GM19035 (cell line): ENCODE measurements around the gene OR4D10.
"Not testable (repeated sequence)": the region's sequence is repeated elsewhere in the genome, so short reads cannot be mapped to it uniquely, and the experiment has no call there.

Experiments
- ATAC-seq: cut with Tn5 transposase; IDR thresholded peaks from one replicate; pipeline ENCODE4 v1.9.1; 2021; ENCODE audit not compliant: unreplicated experiment

OR4D10 gene

DNA sequence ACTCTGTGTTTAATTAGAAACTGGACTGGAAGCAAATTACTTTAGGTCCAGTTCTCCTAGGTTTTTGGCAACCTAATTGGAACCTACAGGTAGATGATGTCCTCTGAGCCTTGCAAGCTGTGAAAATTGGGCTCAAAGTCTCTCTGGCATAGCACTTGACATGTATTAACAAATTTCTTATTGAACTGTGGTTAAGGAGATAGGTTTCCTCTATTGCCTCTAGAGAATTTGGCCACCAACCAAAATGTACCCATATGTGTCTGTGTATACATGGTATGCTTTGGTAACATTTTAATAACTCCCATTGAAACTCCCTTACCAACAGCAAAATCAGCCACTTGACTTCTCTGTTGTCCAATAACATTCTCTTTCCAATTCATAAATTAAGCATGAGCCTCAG, at the start of gene OR4D10:
TSS of gene OR4D10 (plus strand) at position 301 of the 400 bp plus-strand sequence. CDS start 4,115 bp downstream, outside the sequence.
- no peak for ATAC-seq

DNA sequence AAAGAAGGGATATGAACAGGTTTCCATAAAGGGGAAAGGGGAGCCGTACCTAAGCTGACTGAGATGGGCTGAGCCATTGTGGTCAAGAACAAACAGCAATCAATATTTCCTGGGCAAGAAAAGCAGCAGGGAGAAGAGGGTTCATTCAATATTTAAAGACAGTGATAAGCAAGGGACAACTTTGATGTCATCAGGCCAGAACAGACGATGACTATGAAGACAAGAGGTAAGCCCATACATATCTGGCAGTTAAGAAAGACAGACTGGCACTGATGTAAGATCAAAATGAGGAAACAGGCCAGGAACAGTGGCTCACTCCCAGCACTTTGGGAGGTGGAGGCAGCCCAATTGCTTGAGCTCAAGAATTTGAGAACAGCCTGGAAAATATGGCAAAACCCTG, 49.3 kb upstream of the OR4D10 start:
- no peak for ATAC-seq

DNA sequence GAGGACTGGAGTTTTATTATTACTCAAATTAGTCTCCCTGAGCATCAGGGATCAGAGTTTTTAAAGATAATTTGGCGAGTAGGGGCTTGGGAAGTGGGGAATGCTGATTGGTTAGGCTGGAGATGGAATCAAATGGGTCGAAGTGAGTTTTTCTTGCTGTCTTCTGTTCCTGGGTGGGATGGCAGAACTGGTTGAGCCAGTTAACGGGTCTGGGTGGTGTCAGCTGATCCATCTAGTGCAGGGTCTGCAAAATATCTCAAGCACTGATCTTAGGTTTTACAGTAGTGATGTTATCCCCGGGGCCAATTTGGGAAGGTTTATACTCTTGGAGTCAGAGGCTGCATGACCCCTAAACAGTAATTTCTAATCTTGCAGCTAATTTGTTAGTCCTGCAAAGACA, 48.0 kb upstream of the OR4D10 start:
- no peak for ATAC-seq

DNA sequence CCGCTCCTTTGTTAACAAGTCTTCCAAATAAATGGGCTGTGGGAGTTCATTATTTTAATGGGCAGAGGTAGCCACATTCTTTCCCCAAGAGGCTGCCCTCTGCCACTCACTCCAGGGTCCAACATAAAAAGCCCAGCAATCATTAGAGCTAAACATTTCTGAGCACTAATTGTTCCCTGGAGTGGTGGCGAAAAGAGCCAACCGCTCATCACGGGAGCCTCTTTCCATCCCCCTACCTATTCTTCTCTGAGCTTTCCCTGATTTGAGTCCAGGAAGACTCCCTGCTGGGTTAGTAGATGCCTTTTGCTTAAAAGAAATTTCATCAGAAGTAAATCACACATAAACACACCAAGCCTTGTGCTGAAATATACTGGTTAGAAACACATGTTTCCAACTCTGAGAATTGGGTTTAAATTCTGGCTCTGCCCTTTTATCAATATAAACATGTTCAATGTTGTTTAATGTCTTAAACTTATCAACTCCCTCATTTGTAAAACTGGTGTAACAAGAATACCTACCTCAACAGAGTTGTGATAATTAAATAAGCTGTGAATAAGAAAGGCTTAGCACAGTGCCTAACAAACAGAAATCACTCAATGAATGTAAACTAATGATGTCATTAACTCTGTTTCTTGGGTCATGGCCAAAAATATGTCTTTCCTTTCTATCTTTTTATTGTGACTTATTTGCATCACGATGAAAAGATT, 46.6 kb upstream of the OR4D10 start, which contains the start of gene OR5A2:
TSS of gene OR5A2 (minus strand) at position 53 of the 707 bp plus-strand sequence. CDS start 3,460 bp downstream, outside the sequence.
- ATAC-seq: no peak

DNA sequence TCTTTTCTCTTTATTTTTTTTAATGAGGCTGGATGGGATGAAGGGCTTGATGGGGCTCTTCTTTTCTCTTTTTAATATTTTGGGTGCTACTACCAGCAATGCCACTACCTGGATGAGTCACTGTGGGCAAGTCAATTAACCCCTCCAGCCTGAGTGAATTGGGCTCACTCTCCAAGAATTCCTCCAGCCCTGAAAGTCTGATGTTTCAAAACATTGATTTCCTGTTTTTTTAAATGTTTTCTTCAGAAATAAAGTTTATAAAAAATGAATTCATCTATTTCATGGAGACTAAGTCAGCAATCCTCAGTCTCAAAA, 46.1 kb upstream of the OR4D10 start:
- no peak for ATAC-seq

DNA sequence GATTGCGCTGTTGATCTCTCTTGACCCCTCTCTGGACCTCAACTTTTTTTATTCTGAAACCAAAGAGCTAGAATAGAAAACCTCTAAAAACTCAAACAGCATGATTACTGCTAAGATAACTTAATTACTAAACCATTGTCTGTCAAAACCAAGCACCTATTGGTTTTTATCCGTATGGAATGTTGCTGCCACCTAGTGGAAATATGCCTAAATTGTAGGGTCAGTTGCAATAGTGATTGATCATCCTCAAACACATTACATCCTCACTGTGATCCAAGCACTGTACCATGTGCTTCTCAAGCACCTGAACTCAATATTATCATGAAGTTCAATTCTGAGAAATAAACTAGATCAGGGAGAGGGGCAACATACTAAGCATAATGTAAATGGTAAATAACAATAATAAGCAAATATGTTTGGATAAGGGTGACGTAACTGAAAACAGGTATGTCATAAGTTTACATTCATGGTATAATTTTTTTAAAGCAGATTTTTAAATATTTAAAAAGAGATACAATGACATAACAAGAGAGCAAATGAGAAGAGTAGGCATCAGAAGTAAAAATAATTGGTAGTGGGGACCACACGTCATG, 43.1 kb upstream of the OR4D10 start:
- peak; percentile 83 for ATAC-seq

DNA sequence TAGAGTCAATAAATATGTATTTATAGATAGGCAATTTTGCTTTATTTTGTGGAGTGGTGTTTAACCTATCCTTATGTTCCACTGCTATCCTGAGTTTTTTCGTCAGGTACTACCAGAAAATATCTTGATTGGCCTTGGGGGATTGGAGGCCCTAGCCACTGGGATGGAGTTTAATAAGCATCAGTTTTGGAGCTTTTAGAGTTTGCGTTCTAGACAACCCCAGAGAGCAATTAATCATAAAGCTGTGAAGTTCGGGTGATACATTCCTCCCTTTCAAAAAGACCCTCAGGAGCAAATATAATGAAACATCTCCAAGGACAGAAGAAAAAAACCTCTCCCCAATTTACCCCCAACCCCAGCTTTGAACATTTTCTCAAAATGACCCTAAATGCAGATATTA, 36.9 kb upstream of the OR4D10 start, which contains the start of gene OR5A1:
TSS of gene OR5A1 (plus strand) at position 301 of the 400 bp plus-strand sequence. CDS start 6,700 bp downstream, outside the sequence.
- no peak for ATAC-seq

DNA sequence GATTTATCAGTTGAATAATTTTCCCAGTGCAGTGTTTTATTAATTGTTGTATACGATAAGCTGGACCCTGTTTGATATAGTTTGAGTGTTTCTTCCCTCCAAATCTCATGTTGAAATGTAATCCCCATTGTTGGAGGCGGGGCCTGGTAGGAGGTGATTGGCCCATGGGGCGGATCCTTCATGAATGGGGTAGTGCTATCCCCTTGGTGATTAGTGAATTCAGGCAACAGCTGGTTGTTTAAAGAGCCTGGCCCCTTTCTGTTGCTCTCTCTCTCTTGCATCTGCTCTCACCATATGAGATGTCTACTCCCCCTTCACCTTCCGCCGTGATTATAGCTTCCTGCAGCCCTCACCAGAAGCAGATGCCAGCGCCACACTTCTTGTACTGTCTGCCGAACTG, 35.3 kb upstream of the OR4D10 start:
- ATAC-seq: no peak

DNA sequence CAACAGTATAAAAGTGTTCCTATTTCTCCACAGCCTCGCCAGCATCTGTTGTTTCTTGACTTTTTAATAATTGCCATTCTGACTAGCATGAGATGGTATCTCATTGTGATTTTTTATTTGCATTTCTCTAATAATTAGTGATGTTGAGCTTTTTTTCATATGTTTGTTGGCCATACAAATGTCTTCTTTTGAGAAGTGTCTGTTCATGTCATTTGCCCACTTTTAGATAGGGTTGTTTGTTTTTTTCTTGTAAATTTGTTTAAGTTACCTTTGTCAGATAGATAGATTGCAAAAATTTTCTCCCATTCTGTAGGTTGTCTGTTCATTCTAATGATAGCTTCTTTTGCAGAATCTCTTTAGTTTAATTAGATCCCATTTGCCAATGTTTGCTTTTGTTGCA, 27.5 kb upstream of the OR4D10 start:
- not testable (repeated sequence) for ATAC-seq

DNA sequence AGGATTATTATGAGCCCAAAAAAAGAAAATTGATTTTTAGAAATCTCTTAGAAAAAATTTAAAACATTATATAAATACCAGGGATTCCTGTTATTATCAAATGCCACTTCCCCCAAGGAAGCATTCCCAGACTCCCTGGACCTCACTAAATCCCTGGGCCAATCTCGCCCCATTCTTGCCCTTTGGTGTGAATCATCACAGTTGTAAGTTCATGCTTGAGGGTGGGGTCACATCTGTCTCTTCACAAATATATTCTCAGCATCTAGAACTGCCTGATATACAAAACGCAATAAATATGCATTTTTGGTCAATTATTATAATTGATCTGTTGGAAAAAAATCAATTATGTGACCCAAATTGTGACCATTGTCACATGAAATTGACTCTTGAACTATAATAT, 24.6 kb upstream of the OR4D10 start:
- ATAC-seq: no peak

DNA sequence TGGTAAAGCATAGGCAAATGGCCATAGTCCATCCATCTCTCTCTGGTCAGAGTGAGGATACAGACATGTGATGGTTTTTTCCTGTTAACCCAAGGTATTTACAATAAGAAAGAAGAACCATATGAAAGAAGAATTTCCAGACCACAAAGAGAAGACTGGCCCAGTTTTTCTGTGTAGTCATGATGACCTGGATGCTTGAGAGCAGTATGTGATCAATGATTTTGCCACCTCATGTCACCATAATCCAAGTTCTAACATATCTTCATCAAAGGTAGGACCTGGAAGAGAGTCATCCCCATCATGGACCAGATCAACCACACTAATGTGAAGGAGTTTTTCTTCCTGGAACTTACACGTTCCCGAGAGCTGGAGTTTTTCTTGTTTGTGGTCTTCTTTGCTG, 16.5 kb upstream of the OR4D10 start, which contains the start of gene OR4D6:
TSS of gene OR4D6 (plus strand) at position 301 of the 400 bp plus-strand sequence. CDS start at position 301, 0 bp downstream.
- no peak for ATAC-seq

DNA sequence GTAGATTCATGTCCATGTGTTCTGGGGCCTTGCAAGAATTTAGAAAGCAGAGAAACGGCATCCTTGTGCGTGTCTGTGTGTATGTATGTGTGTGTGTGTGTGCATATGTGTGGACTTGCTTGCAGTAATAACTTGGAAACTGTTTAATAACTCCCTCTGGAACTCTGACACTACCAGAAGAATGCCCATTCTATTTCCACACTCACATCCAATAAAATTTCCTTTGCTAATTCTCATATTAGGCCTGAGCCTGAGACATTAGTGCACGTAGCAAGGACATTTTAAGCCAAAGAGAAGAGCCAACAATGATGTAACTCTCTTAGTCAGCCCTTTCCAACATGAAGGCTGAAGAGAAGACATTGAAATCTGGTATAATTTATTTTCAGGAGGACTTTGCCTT, 13.2 kb upstream of the OR4D10 start:
- no peak for ATAC-seq

DNA sequence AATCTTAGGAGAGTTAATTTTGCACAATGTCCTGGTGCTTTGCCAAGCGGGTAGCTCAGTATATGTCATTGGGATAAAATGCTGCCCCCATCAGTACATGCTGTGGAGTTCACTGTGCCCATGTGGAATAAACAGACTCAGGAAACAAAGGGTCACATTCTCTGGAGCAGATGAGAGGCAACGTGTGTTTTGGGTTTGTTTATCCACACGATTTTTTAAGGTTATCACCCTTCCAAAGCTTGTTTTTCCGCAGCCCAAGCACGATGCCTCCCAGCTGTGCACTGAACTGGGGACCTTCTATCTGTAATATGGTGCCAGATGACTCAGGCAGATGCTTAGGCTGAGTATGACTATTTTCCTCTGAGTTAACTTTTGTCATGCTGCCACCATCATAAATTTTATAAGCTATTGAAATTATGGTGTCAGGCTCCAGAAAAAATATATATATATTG, 9.9 kb upstream of the OR4D10 start:
- ATAC-seq: no peak

DNA sequence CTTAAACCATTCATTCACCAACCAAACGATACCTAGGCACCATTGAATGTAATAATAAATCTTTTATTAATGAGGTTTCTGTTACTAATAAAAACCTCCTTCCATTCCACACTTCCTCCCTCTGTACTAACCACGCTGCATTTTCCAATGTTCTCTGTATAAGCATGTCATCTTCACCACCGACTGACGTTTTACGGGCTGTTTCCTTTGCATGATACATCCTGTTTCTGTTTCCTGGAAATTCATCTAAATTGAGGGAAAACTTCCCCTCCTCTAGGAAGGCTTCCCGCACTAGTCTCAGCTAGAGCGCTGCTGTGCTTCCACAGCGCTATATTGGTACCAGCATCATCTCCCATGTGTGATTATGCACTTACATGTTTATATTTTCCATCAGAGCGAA, 2.1 kb downstream of the OR4D10 start:
- no peak for ATAC-seq

DNA sequence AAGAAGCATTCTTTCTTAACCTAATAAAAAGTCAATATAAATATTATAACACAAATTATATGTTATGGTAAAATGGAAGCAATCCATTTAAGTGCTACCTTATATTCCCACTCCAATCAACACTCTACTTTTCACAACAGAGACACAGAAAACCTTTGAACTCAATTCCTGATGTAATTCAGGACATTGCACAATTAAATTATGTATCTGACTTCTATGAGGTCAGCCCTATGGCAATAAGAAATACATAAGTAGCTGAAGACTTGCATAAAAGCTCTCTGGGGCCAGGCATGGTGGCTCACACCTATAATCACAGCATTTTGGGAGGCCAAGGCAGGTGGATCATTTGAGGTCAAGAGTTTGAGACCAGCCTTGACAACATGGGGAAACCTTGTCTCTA, 6.8 kb downstream of the OR4D10 start:
- no peak for ATAC-seq

DNA sequence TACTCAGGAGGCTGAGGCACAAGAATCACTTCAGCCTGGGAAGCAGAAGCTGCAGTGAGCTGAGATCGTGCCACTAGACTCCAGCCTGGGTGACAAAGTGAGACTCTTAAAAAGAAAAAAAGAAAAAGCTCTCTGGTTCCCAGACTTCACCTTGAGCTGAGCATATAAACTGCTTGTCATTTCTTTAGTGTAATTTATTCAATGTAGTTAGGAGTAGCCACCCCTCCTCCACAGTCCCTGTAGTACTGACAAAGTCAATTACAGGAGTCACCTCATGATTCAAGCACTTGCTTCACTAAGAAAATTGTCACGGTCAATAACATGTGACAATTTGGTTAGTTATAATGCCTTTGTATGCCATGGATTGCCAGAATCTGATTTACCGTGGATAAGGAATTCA, 7.2 kb downstream of the OR4D10 start:
- no peak for ATAC-seq

DNA sequence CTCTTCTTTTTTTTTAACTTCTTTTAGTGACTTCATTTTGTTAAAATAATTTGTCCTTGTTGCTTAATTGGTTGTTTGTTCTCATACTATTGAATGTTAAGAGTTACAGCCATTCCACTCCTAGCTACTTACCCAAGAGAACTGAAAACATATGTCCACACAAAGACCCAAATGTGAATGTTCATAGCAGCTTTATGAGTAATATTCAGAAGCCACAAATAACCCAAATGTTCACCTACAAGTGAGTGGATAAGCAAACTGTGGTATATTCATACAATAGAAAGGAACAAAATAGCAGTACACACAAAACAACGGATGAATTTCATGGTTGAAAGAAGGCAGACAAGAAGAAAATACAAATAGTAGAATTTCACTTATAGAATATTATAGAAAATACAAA, 28.8 kb downstream of the OR4D10 start:
- peak; percentile 56 for ATAC-seq

DNA sequence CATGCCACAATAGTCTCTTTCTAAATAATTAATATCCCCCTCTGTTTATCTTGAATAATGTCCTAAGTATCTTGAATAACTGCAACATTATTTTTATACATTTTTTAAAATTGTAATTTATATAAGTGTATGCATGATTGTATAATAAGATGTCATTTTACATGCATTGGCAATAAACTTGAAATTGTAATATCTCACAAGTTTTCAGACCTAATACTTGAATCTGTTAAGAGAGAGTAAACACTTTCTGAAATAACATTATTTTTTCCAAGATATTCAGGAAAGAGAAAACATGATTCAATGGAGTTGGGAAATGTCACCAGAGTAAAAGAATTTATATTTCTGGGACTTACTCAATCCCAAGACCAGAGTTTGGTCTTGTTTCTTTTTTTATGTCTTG, 30.2 kb downstream of the OR4D10 start, which contains the start of gene OR4D11:
TSS of gene OR4D11 (plus strand) at position 301 of the 400 bp plus-strand sequence. CDS start at position 301, 0 bp downstream.
- no peak for ATAC-seq

DNA sequence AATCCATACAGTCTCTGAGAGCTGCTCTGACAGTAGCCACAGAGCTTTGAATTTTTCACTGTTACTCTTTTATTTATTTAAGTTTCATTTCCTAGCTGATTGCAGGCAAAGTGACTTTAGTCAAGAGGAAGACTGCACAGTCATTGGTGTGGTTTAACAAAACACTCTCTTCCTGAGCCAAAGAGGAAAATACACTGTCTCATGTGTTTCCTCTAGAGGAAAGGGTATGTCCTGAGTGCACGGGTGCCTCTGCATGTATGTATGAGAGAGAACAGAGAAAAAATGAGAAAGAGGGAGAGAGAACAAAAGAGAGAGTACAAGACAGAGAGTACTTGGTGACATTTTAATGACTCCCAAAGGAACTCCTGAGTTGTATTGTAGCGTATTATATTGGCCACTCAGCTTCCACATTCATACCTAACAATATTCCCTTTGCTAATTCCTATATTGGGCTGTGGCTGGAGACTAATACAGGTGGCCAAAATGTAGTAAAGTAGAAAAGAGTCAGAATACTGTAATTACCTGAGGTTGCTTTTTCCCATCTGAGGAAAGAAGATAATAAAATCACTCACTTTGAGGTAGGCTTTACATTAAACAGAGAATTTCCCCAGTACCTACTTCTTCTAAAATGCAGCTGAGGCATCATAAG, 38.0 kb downstream of the OR4D10 start, which contains the start of gene OR4D9:
TSS of gene OR4D9 (plus strand) at position 599 of the 649 bp plus-strand sequence. CDS start 3,374 bp downstream, outside the sequence.
- ATAC-seq: no peak

DNA sequence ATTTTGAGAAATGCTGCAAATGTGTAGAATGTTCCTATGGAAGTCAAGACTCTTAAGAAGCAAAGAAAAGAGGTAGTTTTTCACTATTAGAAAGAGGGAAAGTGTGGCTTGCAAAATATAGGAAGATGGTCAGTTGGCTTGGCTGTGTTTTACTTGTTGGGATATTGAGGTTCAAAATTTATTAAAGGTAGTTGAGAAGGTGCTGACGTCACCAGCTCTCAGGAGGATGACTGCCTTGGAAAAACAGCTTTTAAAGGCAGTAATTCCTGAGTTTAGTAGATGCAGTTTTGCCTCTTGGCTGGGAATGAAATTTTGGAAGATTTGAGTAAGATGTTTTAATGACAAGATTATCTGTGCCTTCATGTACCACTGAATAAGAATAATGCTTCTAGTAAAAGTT, 38.6 kb downstream of the OR4D10 start:
- no peak for ATAC-seq

DNA sequence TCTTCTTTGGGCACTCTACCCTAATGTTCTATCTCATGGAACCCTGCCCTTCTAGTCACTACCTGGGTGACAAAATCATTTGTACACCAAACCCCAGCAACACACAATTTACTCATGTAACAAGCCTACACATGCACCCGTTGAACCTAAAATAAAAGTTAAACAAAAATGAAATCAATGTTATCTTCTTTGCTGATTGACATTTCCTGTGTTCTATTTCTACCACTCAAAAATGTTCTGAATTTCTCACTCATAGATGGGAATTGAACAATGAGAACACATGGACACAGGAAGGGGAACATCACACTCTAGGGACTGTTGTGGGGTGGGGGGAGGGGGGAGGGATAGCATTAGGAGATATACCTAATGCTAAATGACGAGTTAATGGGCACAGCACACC, 47.0 kb downstream of the OR4D10 start:
- not testable (repeated sequence) for ATAC-seq

DNA sequence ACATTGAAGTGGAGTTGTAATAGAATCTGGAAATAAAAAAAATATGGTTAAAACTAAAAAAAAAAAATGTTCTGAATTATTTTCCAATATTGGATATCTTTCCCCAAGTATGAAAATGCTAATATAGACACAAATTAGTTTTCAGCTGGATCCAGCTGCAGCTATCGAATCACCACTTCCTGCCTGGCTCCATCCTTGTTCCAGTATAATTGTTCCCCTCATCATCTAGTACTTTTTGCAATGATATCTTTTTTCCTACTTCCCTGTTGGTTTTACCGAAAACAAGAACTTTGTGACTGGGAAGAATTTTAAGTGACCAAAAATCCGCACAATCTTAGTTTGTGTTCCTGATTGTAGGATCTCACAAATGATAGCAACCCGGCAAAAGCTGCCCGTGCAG, 47.6 kb downstream of the OR4D10 start:
- no peak for ATAC-seq
